GM19438 (cell line): Measurements from ENCODE around the gene KIF6.

Experiments
- ATAC-seq: cut with Tn5 transposase; IDR thresholded peaks from one replicate; pipeline ENCODE4 v1.9.1; 2021; ENCODE audit warnings: low read depth; ENCODE audit not compliant: unreplicated experiment

Gene KIF6

GRCh38 chr6:39401376-39401775 is 323.8 kb downstream of the KIF6 start:
- no peak for ATAC-seq

GRCh38 chr6:39400026-39400425 is 325.2 kb downstream of the KIF6 start:
- ATAC-seq: no peak

- ATAC-seq: no peak
Measured at GRCh38 chr6:39396854-39397253, 328.4 kb downstream of the KIF6 start.

- ATAC-seq: no peak
Measured at GRCh38 chr6:39393075-39393474, 332.1 kb downstream of the KIF6 start.

GRCh38 chr6:39391182-39391581 is 334.0 kb downstream of the KIF6 start:
- no peak for ATAC-seq

GRCh38 chr6:39389484-39389767 is 335.8 kb downstream of the KIF6 start:
- no peak for ATAC-seq

GRCh38 chr6:39388606-39389483 is 336.4 kb downstream of the KIF6 start:
- ATAC-seq: no peak

GRCh38 chr6:39387785-39388184 is 337.4 kb downstream of the KIF6 start:
- ATAC-seq: no peak

GRCh38 chr6:39386487-39386886 is 338.7 kb downstream of the KIF6 start:
- no peak for ATAC-seq

- ATAC-seq: no peak
Measured at GRCh38 chr6:39381550-39382140, 343.6 kb downstream of the KIF6 start.

- no peak for ATAC-seq
Measured at GRCh38 chr6:39380837-39381549, 344.2 kb downstream of the KIF6 start.

- no peak for ATAC-seq
Measured at GRCh38 chr6:39378960-39379425, 346.2 kb downstream of the KIF6 start.

GRCh38 chr6:39378175-39378959 is 346.8 kb downstream of the KIF6 start:
- ATAC-seq: no peak

GRCh38 chr6:39377539-39377950 is 347.7 kb downstream of the KIF6 start:
- ATAC-seq: no peak

GRCh38 chr6:39375405-39375804 is 349.8 kb downstream of the KIF6 start:
- ATAC-seq: no peak

GRCh38 chr6:39370390-39370789 is 354.8 kb downstream of the KIF6 start:
- ATAC-seq: no peak

- no peak for ATAC-seq
Measured at GRCh38 chr6:39369987-39370386, 355.2 kb downstream of the KIF6 start.

- ATAC-seq: no peak
Measured at GRCh38 chr6:39367700-39368099, 357.5 kb downstream of the KIF6 start.

- ATAC-seq: no peak
Measured at GRCh38 chr6:39366931-39367618, 358.1 kb downstream of the KIF6 start.
